ENCODE results near the gene DNAH7. TPM values are rescaled to one million over a fixed set of nuclear protein-coding genes. Genes with fewer than 3 reads are reported as not detected.

The DNAH7 gene
- total and polyA plus RNA-seq, 9 of the 15 experiments (the other 6 are each of a cell fraction or from before 2014, with no cell fraction given) = 0.03 to 0.42 (median 0.18) TPM

- no peak for TF ChIP-seq MGA (IDR thresholded peaks at IDR 0.05)
Observed at GRCh38 chr2:195995499-195995898, 73.1 kb downstream of the DNAH7 start (continued).

Data from K562 (cell line).